GM12878 (cell line): ENCODE results near the gene CYB5RL. TPM values are rescaled to one million over a fixed set of nuclear protein-coding genes. Genes with fewer than 3 reads are reported as not detected.

Experiments used
- CBFB ChIP-seq: IDR thresholded peaks from 2 replicates; pipeline ENCODE4 v1.6.1; 2016; ENCODE audit warnings: antibody characterized with exemption, low read depth
- CEBPB ChIP-seq, 2 experiments: fragments of 150-350 bp in 1 of 2; IDR thresholded peaks; 2 replicates each; pipeline ENCODE4 v1.6.1; 2012 to 2014; ENCODE audit warnings: low read depth in 2 of 2, low read length in 2 of 2, borderline replicate concordance in 1 of 2, inconsistent platforms in 1 of 2
- CHD2 ChIP-seq: IDR thresholded peaks from 2 replicates; pipeline ENCODE4 v1.6.1; 2011; ENCODE audit warnings: low read depth, low read length, improper control_type of control experiment, borderline replicate concordance
- DPF2 ChIP-seq: fragments of 450-650 bp; IDR thresholded peaks from 2 replicates; pipeline ENCODE4 v1.6.1; 2017; ENCODE audit warnings: mild to moderate bottlenecking
- EP300 ChIP-seq, 2 experiments: fragments of 150-350 bp in 1 of 2; IDR thresholded peaks; 2 replicates each; pipeline ENCODE4 v1.6.1; 2011 to 2012; ENCODE audit warnings: low read depth in 2 of 2, low read length in 2 of 2, borderline replicate concordance in 1 of 2, improper control_type of control experiment in 1 of 2, inconsistent platforms in 1 of 2; ENCODE audit not compliant: control insufficient read depth in 1 of 2
- ESRRA ChIP-seq: IDR thresholded peaks from 2 replicates; pipeline ENCODE4 v1.6.1; 2012; ENCODE audit warnings: mild to moderate bottlenecking, low read length, improper control_type of control experiment
- GATAD2B ChIP-seq: fragments of 450-650 bp; conservative IDR thresholded peaks from 2 replicates; pipeline ENCODE4 v1.6.1; 2017; ENCODE audit warnings: low read depth, mild to moderate bottlenecking, moderate library complexity
- IRF4 ChIP-seq: IDR thresholded peaks from 2 replicates; pipeline ENCODE4 v1.6.1; 2011; ENCODE audit warnings: low read depth, low read length
- MAX ChIP-seq: IDR thresholded peaks from 2 replicates; pipeline ENCODE4 v1.6.1; 2012; ENCODE audit warnings: low read depth, low read length, improper control_type of control experiment
- NR2C1 ChIP-seq: fragments of 450-650 bp; IDR thresholded peaks from 2 replicates; pipeline ENCODE4 v1.6.1; 2017; ENCODE audit warnings: antibody characterized with exemption, mild to moderate bottlenecking, moderate library complexity
- POU2F2 ChIP-seq: IDR thresholded peaks from 3 replicates; pipeline ENCODE4 v1.6.1; 2011; ENCODE audit warnings: low read depth, mild to moderate bottlenecking, low read length, borderline replicate concordance
- RAD51 ChIP-seq: fragments of 450-650 bp; IDR thresholded peaks from 2 replicates; pipeline ENCODE4 v1.6.1; 2016; ENCODE audit warnings: moderate library complexity, mild to moderate bottlenecking, inconsistent platforms
- RBBP5 ChIP-seq: fragments of 200-600 bp; sonication (generic); conservative IDR thresholded peaks from 2 replicates; pipeline ENCODE4 v1.6.1; 2016
- SP1 ChIP-seq: IDR thresholded peaks from one replicate; pipeline ENCODE4 v1.6.1; 2011; ENCODE audit warnings: low read depth, low read length
- SRF ChIP-seq, 2 experiments: IDR thresholded peaks; 2 replicates each; pipeline ENCODE4 v1.6.1; 2011; ENCODE audit warnings: low read depth in 2 of 2, low read length in 2 of 2, mild to moderate bottlenecking in 1 of 2, moderate library complexity in 1 of 2
- YY1 ChIP-seq: IDR thresholded peaks from 2 replicates; pipeline ENCODE4 v1.6.1; 2011; ENCODE audit warnings: low read depth, mild to moderate bottlenecking, low read length
- ZBTB33 ChIP-seq: fragments of 450-650 bp; IDR thresholded peaks from 2 replicates; pipeline ENCODE4 v1.6.1; 2017; ENCODE audit warnings: mild to moderate bottlenecking
- ZNF24 ChIP-seq: fragments of 450-650 bp; IDR thresholded peaks from 2 replicates; pipeline ENCODE4 v1.6.1; 2017; ENCODE audit warnings: antibody characterized with exemption, mild to moderate bottlenecking
- polyA plus RNA-seq, 11 experiments: library from polyadenylated mRNA; depleted of rRNA in 4 of 11; unstranded in 6 of 11; stranded (reverse) in 5 of 11; fragments of >200 nt; fragmentation: Nextera tagmentation in 4 of 11; fragmentation: Illumina TruSeq in 1 of 11; extraction: Ambion mirVana in 4 of 11; extraction: Trizol in 1 of 11; gene quantifications; 1 replicate in 1 of 11; 2 replicates in 10 of 11; pipeline versions ENCODE4 v1.2.1 to v1.2.3, GENCODE V29; 2011 to 2016; ENCODE audit warnings: inconsistent platforms in 2 of 11, missing spikeins in 2 of 11, low read depth in 1 of 11
- total RNA-seq, 4 experiments: library from RNA; depleted of rRNA in 3 of 4; stranded (reverse); fragments of >200 nt in 3 of 4; fragmentation: Illumina TruSeq in 1 of 4; extraction: Trizol in 1 of 4; gene quantifications; 2 replicates each; pipeline versions ENCODE4 v1.2.1 to v1.2.3, GENCODE V29; 2013 to 2021
- TF ChIP-seq, protein P1 (sequence below): fragments of 450-650 bp; IDR thresholded peaks from 2 replicates; pipeline ENCODE4 v1.6.1; 2014; ENCODE audit warnings: mild to moderate bottlenecking
- TF ChIP-seq, protein P2 (sequence below): fragments of 450-650 bp; IDR thresholded peaks from 2 replicates; pipeline ENCODE4 v1.6.1; 2017; ENCODE audit warnings: borderline replicate concordance
- TF ChIP-seq, protein P3 (sequence below): fragments of 450-650 bp; IDR thresholded peaks from 2 replicates; pipeline ENCODE4 v1.6.1; 2017; ENCODE audit warnings: mild to moderate bottlenecking, low read depth, inconsistent platforms; ENCODE audit not compliant: poor library complexity, severe bottlenecking

Gene CYB5RL
- total and polyA plus RNA-seq, 10 of the 15 experiments (the other 5 are each of a cell fraction or from before 2014, with no cell fraction given), result 3.1 to 8.7 (median 7.2) TPM

- TF ChIP-seq ZBTB33 (no peak), RAD51 (peak; percentile 69; the same call in 1 of the 2 replicates), YY1 (peak; percentile 98), CBFB (no peak), ZNF24 (no peak), ESRRA (no peak), MAX (no peak; the same call in 1 of the 2 replicates), EP300 (IDR thresholded peaks at IDR 0.05; ENCODE audit: borderline replicate concordance in 1 of 2, control insufficient read depth in 1 of 2, low read depth in 2 of 2, low read length in 2 of 2) (no peak), GATAD2B (no peak), IRF4 (0 out of 2 replicates have a peak, but pooled peaks have one; percentile 30), DPF2 (peak; percentile 96), NR2C1 (no peak), CEBPB (IDR thresholded peaks at IDR 0.05; ENCODE audit: borderline replicate concordance in 1 of 2, low read depth in 2 of 2, low read length in 2 of 2) (no peak), POU2F2 (peak; percentile 48; the same call in 1 of the 3 replicates), RBBP5 (no peak), SRF (IDR thresholded peaks at IDR 0.05; ENCODE audit: low read depth in 2 of 2, low read length in 2 of 2) (no peak), SP1 (peak; percentile 96), CHD2 (peak; percentile 88)
- TF ChIP-seq, protein P1, sequence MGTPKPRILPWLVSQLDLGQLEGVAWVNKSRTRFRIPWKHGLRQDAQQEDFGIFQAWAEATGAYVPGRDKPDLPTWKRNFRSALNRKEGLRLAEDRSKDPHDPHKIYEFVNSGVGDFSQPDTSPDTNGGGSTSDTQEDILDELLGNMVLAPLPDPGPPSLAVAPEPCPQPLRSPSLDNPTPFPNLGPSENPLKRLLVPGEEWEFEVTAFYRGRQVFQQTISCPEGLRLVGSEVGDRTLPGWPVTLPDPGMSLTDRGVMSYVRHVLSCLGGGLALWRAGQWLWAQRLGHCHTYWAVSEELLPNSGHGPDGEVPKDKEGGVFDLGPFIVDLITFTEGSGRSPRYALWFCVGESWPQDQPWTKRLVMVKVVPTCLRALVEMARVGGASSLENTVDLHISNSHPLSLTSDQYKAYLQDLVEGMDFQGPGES, result peak; percentile 80
- TF ChIP-seq, protein P2, sequence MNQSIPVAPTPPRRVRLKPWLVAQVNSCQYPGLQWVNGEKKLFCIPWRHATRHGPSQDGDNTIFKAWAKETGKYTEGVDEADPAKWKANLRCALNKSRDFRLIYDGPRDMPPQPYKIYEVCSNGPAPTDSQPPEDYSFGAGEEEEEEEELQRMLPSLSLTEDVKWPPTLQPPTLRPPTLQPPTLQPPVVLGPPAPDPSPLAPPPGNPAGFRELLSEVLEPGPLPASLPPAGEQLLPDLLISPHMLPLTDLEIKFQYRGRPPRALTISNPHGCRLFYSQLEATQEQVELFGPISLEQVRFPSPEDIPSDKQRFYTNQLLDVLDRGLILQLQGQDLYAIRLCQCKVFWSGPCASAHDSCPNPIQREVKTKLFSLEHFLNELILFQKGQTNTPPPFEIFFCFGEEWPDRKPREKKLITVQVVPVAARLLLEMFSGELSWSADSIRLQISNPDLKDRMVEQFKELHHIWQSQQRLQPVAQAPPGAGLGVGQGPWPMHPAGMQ, result no peak
- TF ChIP-seq, protein P3, sequence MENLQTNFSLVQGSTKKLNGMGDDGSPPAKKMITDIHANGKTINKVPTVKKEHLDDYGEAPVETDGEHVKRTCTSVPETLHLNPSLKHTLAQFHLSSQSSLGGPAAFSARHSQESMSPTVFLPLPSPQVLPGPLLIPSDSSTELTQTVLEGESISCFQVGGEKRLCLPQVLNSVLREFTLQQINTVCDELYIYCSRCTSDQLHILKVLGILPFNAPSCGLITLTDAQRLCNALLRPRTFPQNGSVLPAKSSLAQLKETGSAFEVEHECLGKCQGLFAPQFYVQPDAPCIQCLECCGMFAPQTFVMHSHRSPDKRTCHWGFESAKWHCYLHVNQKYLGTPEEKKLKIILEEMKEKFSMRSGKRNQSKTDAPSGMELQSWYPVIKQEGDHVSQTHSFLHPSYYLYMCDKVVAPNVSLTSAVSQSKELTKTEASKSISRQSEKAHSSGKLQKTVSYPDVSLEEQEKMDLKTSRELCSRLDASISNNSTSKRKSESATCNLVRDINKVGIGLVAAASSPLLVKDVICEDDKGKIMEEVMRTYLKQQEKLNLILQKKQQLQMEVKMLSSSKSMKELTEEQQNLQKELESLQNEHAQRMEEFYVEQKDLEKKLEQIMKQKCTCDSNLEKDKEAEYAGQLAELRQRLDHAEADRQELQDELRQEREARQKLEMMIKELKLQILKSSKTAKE, result peak; percentile 19
Observed at GRCh38 chr1:54199765-54200518, at the start of gene CYB5RL, which contains the start of gene MRPL37 (continued).
